Parathyroid adenoma (tissue), 2 donors: ENCODE data around the gene CDC14B.
A peak's percentile ranks its signal among the peaks of the same experiment; 100 is the strongest.

Experiments
- H2AFZ ChIP-seq: fragments of 300-600 bp; sonication (generic); one replicate; pipeline ENCODE4 v1.7.0; 2017; ENCODE audit warnings: antibody characterized with exemption, mild to moderate bottlenecking
- H3K27ac ChIP-seq: fragments of 300-600 bp; sonication (generic); one replicate; pipeline ENCODE4 v1.7.0; 2017
- H3K27me3 ChIP-seq: fragments of 300-600 bp; sonication (generic); one replicate; pipeline ENCODE4 v1.7.0; 2017; ENCODE audit warnings: low read length; ENCODE audit not compliant: control insufficient read depth, insufficient read depth
- H3K36me3 ChIP-seq: fragments of 300-600 bp; sonication (generic); one replicate; pipeline ENCODE4 v1.7.0; 2017; ENCODE audit warnings: low read length; ENCODE audit not compliant: control insufficient read depth, insufficient read depth
- H3K4me1 ChIP-seq: fragments of 300-600 bp; sonication (generic); one replicate; pipeline ENCODE4 v1.7.0; 2017; ENCODE audit warnings: control low read depth
- H3K4me2 ChIP-seq: fragments of 300-600 bp; sonication (generic); one replicate; pipeline ENCODE4 v1.7.0; 2017; ENCODE audit warnings: low read length
- H3K4me3 ChIP-seq: fragments of 300-600 bp; sonication (generic); one replicate; pipeline ENCODE4 v1.7.0; 2017; ENCODE audit warnings: low read depth, low read length
- H3K79me2 ChIP-seq: fragments of 300-600 bp; sonication (generic); one replicate; pipeline ENCODE4 v1.7.0; 2017; ENCODE audit warnings: control low read depth
- H3K9ac ChIP-seq: fragments of 300-600 bp; sonication (generic); one replicate; pipeline ENCODE4 v1.7.0; 2017; ENCODE audit warnings: mild to moderate bottlenecking
- H3K9me3 ChIP-seq: fragments of 300-600 bp; sonication (generic); one replicate; pipeline ENCODE4 v1.7.0; 2017; ENCODE audit warnings: low read length; ENCODE audit not compliant: control insufficient read depth
- TF ChIP-seq, protein P1 (sequence below): fragments of 300-600 bp; sonication (generic); IDR thresholded peaks from one replicate; pipeline ENCODE4 v1.7.0; 2017; ENCODE audit warnings: antibody characterized with exemption, mild to moderate bottlenecking
- donor health status: primary hyperparathyroidism.

Gene CDC14B

DNA sequence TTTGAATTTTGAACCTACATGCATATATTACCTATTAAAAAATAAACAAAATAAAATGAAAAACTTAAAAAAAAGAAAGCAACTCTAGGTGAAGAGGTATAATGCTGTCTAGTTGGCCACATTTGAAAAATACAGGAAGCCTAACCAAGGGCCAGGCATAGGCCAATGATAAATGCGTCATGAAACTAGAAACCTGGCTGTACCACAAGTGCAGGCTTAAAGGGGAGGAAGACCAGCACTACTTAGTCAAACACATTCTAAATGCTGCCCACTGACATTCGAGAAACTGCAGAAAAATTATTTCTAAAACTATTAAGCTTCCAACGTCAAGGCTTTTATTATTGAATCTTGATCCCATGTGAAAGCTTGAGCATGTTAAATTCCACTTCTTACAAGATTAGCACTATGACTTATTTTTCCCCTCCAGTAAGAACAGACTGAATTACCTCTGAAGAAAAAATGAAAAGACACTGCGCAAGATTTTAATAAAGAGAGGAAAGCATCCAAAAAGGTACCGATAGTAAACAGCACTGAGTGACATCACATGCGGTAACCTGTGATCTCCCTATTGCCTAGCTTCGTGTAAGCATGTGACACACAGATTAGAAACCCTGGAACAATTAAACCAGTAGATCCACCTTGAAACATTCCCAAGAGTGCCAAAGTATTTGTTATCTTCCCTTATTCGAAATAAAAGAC is 16.2 kb downstream of the CDC14B start:
- H3K36me3 ChIP-seq = no peaks in the 10 kb centered on the region
- no peaks in the 10 kb centered on the region for H3K9me3 ChIP-seq
- H3K79me2 ChIP-seq = no peaks in the 10 kb centered on the region
- no peak overlapping the region for H3K9ac ChIP-seq
- no peak overlapping the region for H3K4me3 ChIP-seq
- TF ChIP-seq, protein P1, sequence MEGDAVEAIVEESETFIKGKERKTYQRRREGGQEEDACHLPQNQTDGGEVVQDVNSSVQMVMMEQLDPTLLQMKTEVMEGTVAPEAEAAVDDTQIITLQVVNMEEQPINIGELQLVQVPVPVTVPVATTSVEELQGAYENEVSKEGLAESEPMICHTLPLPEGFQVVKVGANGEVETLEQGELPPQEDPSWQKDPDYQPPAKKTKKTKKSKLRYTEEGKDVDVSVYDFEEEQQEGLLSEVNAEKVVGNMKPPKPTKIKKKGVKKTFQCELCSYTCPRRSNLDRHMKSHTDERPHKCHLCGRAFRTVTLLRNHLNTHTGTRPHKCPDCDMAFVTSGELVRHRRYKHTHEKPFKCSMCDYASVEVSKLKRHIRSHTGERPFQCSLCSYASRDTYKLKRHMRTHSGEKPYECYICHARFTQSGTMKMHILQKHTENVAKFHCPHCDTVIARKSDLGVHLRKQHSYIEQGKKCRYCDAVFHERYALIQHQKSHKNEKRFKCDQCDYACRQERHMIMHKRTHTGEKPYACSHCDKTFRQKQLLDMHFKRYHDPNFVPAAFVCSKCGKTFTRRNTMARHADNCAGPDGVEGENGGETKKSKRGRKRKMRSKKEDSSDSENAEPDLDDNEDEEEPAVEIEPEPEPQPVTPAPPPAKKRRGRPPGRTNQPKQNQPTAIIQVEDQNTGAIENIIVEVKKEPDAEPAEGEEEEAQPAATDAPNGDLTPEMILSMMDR = no peak
- H3K27ac ChIP-seq = peak overlapping the region; percentile 32
- no peak overlapping the region for H3K4me2 ChIP-seq
- no peak overlapping the region for H2AFZ ChIP-seq
- no peaks in the 10 kb centered on the region for H3K4me1 ChIP-seq
- no peaks in the 10 kb centered on the region for H3K27me3 ChIP-seq

DNA sequence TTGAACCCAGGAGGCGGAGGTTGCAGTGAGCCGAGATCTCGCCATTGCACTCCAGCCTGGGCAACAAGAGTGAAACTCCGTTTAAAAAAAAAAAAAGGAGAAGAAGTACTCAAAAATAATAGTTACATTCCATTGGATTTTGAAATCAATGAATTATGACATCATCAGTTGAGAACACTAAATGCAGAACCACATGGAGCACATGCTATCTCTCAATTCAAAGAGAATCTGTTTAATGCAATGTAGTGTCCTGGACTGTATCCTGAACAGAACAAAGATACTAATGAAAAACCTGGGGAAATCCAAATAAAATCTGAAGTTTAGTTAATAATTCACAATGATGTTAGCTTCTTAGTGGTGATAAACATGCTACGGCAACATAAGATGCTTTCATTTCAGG is 20.3 kb downstream of the CDC14B start:
- Histone ChIP-seq H3K9ac (no peak overlapping the region), H3K4me2 (no peak overlapping the region)

DNA sequence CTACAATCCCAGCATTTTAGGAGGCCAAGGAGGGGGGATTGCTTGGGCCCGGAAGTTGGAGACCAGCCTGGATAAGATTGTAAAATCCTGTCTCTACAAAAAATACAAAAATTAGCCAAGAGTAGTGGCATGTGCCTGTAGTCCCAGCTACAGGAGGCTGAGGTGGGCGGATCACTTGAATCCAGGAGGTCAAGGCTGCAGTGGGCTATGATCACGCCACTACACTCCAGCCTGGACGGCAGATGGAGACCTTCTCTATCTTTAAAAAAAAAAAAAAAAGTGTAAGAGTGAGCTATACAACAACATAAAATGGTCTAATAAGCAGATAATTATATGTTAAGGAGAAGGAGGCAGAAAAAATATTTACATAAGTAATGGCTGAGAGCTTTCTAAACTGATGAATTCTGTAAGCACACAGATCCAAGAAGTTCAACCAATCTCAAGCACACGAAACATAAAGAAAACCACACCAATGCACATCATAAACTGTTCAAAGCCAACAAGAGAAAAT is 23.0 kb downstream of the CDC14B start:
- H3K4me3 ChIP-seq = no peak overlapping the region
- no peak overlapping the region for H3K27ac ChIP-seq

More for the DNA sequence above, 20.3 kb downstream of the CDC14B start:
- TF ChIP-seq, protein P1 = no peak
- no peaks in the 10 kb centered on the region for H3K36me3 ChIP-seq
- H3K4me1 ChIP-seq = no peaks in the 10 kb centered on the region
- H3K27me3 ChIP-seq = no peaks in the 10 kb centered on the region
- no peaks in the 10 kb centered on the region for H3K9me3 ChIP-seq
- H2AFZ ChIP-seq = no peak overlapping the region
- no peak overlapping the region for H3K27ac ChIP-seq
- H3K79me2 ChIP-seq = peaks cover 3% of the 10 kb centered on the region
- no peak overlapping the region for H3K4me3 ChIP-seq

DNA sequence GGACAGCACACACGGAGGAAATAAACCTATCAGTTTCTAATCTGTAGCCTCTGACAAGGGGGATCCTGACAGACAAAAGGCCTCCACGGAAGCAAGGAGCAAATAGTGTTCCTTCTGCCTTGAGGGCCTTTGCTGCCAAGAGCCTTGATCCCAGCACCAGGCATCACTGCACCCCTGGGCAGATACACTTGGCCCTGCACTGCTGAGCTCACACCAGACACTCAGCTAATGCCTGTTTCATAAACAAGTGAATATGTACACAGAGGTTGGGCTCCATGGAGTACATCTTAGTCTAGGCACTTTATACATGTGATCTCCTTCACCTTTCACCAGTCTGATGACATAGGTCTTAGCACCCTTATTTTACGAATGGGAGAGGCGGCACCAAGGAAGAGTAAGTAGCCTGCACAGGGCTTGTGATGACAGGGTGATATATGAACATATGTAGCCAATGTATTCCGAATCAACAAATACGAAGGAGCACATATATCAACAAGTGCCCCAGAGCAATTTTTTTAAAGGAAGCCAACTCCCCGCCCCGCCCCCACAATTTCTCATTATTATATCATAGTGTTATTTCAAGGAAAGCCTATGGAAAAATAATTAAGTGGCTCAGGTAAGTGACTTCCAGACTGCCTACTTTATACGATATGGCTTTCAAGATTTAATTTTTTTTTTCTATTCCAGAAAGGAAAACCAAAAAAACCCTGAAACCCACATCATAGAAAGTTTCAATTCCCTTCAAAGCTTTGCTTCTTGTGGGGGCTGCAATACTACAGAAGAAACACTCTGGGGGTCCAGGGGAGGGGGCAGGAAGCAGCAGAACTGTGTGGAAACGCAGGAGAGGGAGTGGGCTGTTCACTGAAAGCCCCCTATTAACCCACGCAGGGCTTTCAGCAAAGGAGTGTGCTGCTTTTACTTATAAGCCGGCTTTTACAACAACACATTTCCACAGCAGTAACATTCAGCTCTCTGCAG is 32.0 kb downstream of the CDC14B start:
- H3K27me3 ChIP-seq = no peaks in the 10 kb centered on the region
- TF ChIP-seq, protein P1 = no peak
- H3K79me2 ChIP-seq = peaks cover 2% of the 10 kb centered on the region
- H3K4me2 ChIP-seq = no peak overlapping the region
- no peaks in the 10 kb centered on the region for H3K4me1 ChIP-seq
- no peak overlapping the region for H3K27ac ChIP-seq
- no peaks in the 10 kb centered on the region for H3K9me3 ChIP-seq
- no peaks in the 10 kb centered on the region for H3K36me3 ChIP-seq
- no peak overlapping the region for H3K9ac ChIP-seq
- H2AFZ ChIP-seq = no peak overlapping the region
- no peak overlapping the region for H3K4me3 ChIP-seq

More for the DNA sequence above, 23.0 kb downstream of the CDC14B start:
- Histone ChIP-seq H3K9me3 (no peaks in the 10 kb centered on the region), H3K36me3 (no peaks in the 10 kb centered on the region), H2AFZ (no peak overlapping the region), H3K4me2 (no peak overlapping the region), H3K79me2 (peaks cover 6% of the 10 kb centered on the region), H3K4me1 (no peaks in the 10 kb centered on the region), H3K27me3 (no peaks in the 10 kb centered on the region), H3K9ac (no peak overlapping the region)
- TF ChIP-seq, protein P1 = no peak
